KOPT-K1 (cell line): ENCODE measurements around the gene ATG16L2.
"Not testable (repeated sequence)": the region's sequence is repeated elsewhere in the genome, so short reads cannot be mapped to it uniquely, and the experiment has no call there.

Source experiments
- H3K27ac ChIP-seq: fragments of 200-600 bp; sonication (generic); 2 replicates; pipeline ENCODE4 v1.5.1; 2016; ENCODE audit warnings: antibody characterized with exemption, mild to moderate bottlenecking, low read depth, low read length; ENCODE audit not compliant: poor library complexity, severe bottlenecking
- H3K36me3 ChIP-seq: fragments of 200-600 bp; sonication (generic); 2 replicates; pipeline ENCODE4 v1.5.1; 2017; ENCODE audit warnings: antibody characterized with exemption, mild to moderate bottlenecking, low read length, moderate library complexity; ENCODE audit not compliant: insufficient read depth
- H3K9me3 ChIP-seq: fragments of 200-600 bp; sonication (generic); 2 replicates; pipeline ENCODE4 v1.5.1; 2017; ENCODE audit warnings: antibody characterized with exemption, low read length, mild to moderate bottlenecking; ENCODE audit not compliant: insufficient read depth, poor library complexity, severe bottlenecking

The ATG16L2 gene

GRCh38 chr11:72824020-72824419 is 9.8 kb downstream of the ATG16L2 start:
- peaks cover 94% of the 10 kb centered on the region for H3K36me3 ChIP-seq

GRCh38 chr11:72824811-72825505 is 10.7 kb downstream of the ATG16L2 start:
- Histone ChIP-seq H3K27ac (no peak overlapping the region), H3K36me3 (peaks cover 95% of the 10 kb centered on the region), H3K9me3 (no peaks in the 10 kb centered on the region)

More at GRCh38 chr11:72824020-72824419, 9.8 kb downstream of the ATG16L2 start:
- Histone ChIP-seq H3K9me3 (no peaks in the 10 kb centered on the region), H3K27ac (no peak overlapping the region)

- Histone ChIP-seq H3K36me3 (peaks cover 95% of the 10 kb centered on the region), H3K27ac (no peak overlapping the region), H3K9me3 (no peaks in the 10 kb centered on the region)
These were observed 11.4 kb downstream of the ATG16L2 start for GRCh38 chr11:72825661-72826060.

GRCh38 chr11:72826191-72826941 is 12.2 kb downstream of the ATG16L2 start:
- peaks cover 95% of the 10 kb centered on the region for H3K36me3 ChIP-seq
- no peak overlapping the region for H3K27ac ChIP-seq
- no peaks in the 10 kb centered on the region for H3K9me3 ChIP-seq

GRCh38 chr11:72826942-72827480 is 12.8 kb downstream of the ATG16L2 start:
- H3K27ac ChIP-seq, result no peak overlapping the region
- peaks cover 95% of the 10 kb centered on the region for H3K36me3 ChIP-seq
- H3K9me3 ChIP-seq, result no peaks in the 10 kb centered on the region

GRCh38 chr11:72827656-72828055 is 13.4 kb downstream of the ATG16L2 start:
- H3K9me3 ChIP-seq, H3K27ac ChIP-seq: not testable (repeated sequence)
- H3K36me3 ChIP-seq, result peaks cover 95% of the 10 kb centered on the region

GRCh38 chr11:72828081-72828567 is 13.9 kb downstream of the ATG16L2 start:
- Histone ChIP-seq H3K9me3 (no peaks in the 10 kb centered on the region), H3K27ac (no peak overlapping the region), H3K36me3 (peaks cover 95% of the 10 kb centered on the region)

- Histone ChIP-seq H3K9me3 (no peaks in the 10 kb centered on the region), H3K36me3 (peaks cover 93% of the 10 kb centered on the region), H3K27ac (no peak overlapping the region)
These were observed 14.5 kb downstream of the ATG16L2 start for GRCh38 chr11:72828692-72829101.

GRCh38 chr11:72829178-72829577 is 15.0 kb downstream of the ATG16L2 start:
- H3K9me3 ChIP-seq, result no peaks in the 10 kb centered on the region
- H3K36me3 ChIP-seq, result peaks cover 88% of the 10 kb centered on the region
- H3K27ac ChIP-seq, result no peak overlapping the region

- Histone ChIP-seq H3K9me3 (no peaks in the 10 kb centered on the region), H3K27ac (no peak overlapping the region), H3K36me3 (peaks cover 83% of the 10 kb centered on the region)
These were observed 15.8 kb downstream of the ATG16L2 start for GRCh38 chr11:72829884-72830533.

GRCh38 chr11:72831521-72832300 is 17.5 kb downstream of the ATG16L2 start:
- Histone ChIP-seq H3K27ac (no peak overlapping the region), H3K36me3 (peaks cover 83% of the 10 kb centered on the region), H3K9me3 (no peaks in the 10 kb centered on the region)

GRCh38 chr11:72832301-72833082 is 18.3 kb downstream of the ATG16L2 start:
- Histone ChIP-seq H3K27ac (no peak overlapping the region), H3K36me3 (peaks cover 85% of the 10 kb centered on the region), H3K9me3 (no peaks in the 10 kb centered on the region)

GRCh38 chr11:72833083-72833733 is 19.0 kb downstream of the ATG16L2 start:
- Histone ChIP-seq H3K27ac (no peak overlapping the region), H3K9me3 (no peaks in the 10 kb centered on the region), H3K36me3 (peaks cover 88% of the 10 kb centered on the region)
